NCI-H2196 treated with DMSO at 0.1 percent for 48 hours (cell line): Measurements from ENCODE around the gene OR10AD1.

Source experiments
- DNase-seq: peaks from one replicate; lab custom pipeline; 2025; ENCODE audit not compliant: unreplicated experiment; lab: John Stamatoyannopoulos, UW

Gene OR10AD1

GRCh38 chr12:48192861-48193260, 10.2 kb downstream of the OR10AD1 start:
- no peak for DNase-seq

GRCh38 chr12:48191096-48191495, 12.0 kb downstream of the OR10AD1 start:
- no peak for DNase-seq

- DNase-seq, result peak; percentile 54
Observed at GRCh38 chr12:48189331-48190125, 13.6 kb downstream of the OR10AD1 start.

GRCh38 chr12:48187916-48188695, 15.0 kb downstream of the OR10AD1 start:
- no peak for DNase-seq

GRCh38 chr12:48185181-48185919, 17.7 kb downstream of the OR10AD1 start:
- no peak for DNase-seq

- DNase-seq, result no peak
Observed at GRCh38 chr12:48184549-48184922, 18.6 kb downstream of the OR10AD1 start.

- no peak for DNase-seq
Observed at GRCh38 chr12:48183876-48184548, 19.1 kb downstream of the OR10AD1 start.

- peak; percentile 56 for DNase-seq
Observed at GRCh38 chr12:48183091-48183875, 19.8 kb downstream of the OR10AD1 start, which contains the start of gene CCDC184. CCDC184 (plus strand) TSS chr12:48183644; CDS start chr12:48184123, 479 bp downstream.

- DNase-seq, result no peak
Observed at GRCh38 chr12:48182631-48183030, 20.5 kb downstream of the OR10AD1 start.

- DNase-seq, result no peak
Observed at GRCh38 chr12:48180857-48181495, 22.1 kb downstream of the OR10AD1 start.

- DNase-seq, result no peak
Observed at GRCh38 chr12:48180424-48180823, 22.7 kb downstream of the OR10AD1 start.

- DNase-seq, result no peak
Observed at GRCh38 chr12:48179466-48179865, 23.6 kb downstream of the OR10AD1 start.

GRCh38 chr12:48177982-48178381, 25.1 kb downstream of the OR10AD1 start:
- DNase-seq, result no peak

- no peak for DNase-seq
Observed at GRCh38 chr12:48176417-48176751, 26.7 kb downstream of the OR10AD1 start.

- no peak for DNase-seq
Observed at GRCh38 chr12:48175613-48176416, 27.3 kb downstream of the OR10AD1 start.

GRCh38 chr12:48169011-48169410, 34.1 kb downstream of the OR10AD1 start:
- no peak for DNase-seq

GRCh38 chr12:48165089-48165981, 37.8 kb downstream of the OR10AD1 start:
- peak; percentile 27 for DNase-seq

- DNase-seq, result no peak
Observed at GRCh38 chr12:48164451-48164850, 38.6 kb downstream of the OR10AD1 start.
